Ovary (tissue), 3 donors: Measurements from ENCODE around the gene SYNGAP1.

Experiments used
- EP300 ChIP-seq: sonication (generic); formaldehyde crosslinking; IDR thresholded peaks from one replicate; pipeline ENCODE4 v1.6.1; 2017; ENCODE audit warnings: antibody characterized with exemption
- POLR2A ChIP-seq: fragments of 450-650 bp; IDR thresholded peaks from one replicate; pipeline ENCODE4 v1.6.1; 2017; ENCODE audit warnings: antibody characterized with exemption, mild to moderate bottlenecking, moderate library complexity
- TF ChIP-seq, protein P1 (sequence below), 3 donors: fragments of 450-650 bp in 2 of 3; fragments of 200-600 bp in 1 of 3; IDR thresholded peaks; one replicate each; pipeline versions ENCODE4 v1.5.1 to v1.8.0; 2016 to 2022; ENCODE audit warnings: antibody characterized with exemption in 3 of 3, mild to moderate bottlenecking in 1 of 3
- donor health status: DM: no; HTN: no; CAD: no.

- no peak for TF ChIP-seq POLR2A
- TF ChIP-seq, protein P1, sequence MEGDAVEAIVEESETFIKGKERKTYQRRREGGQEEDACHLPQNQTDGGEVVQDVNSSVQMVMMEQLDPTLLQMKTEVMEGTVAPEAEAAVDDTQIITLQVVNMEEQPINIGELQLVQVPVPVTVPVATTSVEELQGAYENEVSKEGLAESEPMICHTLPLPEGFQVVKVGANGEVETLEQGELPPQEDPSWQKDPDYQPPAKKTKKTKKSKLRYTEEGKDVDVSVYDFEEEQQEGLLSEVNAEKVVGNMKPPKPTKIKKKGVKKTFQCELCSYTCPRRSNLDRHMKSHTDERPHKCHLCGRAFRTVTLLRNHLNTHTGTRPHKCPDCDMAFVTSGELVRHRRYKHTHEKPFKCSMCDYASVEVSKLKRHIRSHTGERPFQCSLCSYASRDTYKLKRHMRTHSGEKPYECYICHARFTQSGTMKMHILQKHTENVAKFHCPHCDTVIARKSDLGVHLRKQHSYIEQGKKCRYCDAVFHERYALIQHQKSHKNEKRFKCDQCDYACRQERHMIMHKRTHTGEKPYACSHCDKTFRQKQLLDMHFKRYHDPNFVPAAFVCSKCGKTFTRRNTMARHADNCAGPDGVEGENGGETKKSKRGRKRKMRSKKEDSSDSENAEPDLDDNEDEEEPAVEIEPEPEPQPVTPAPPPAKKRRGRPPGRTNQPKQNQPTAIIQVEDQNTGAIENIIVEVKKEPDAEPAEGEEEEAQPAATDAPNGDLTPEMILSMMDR (IDR thresholded peaks at IDR 0.05) = no peak
- TF ChIP-seq EP300 = no peak
Observed at GRCh38 chr6:33392595-33392948, 27.3 kb upstream of the SYNGAP1 start.
